Measurements from ENCODE around the gene MRGPRF. TPM values are rescaled to one million over a fixed set of nuclear protein-coding genes. Genes with fewer than 3 reads are reported as not detected.

Gene MRGPRF
- total RNA-seq, 1 experiment from 2014 or later, result 0.76 TPM

DNA sequence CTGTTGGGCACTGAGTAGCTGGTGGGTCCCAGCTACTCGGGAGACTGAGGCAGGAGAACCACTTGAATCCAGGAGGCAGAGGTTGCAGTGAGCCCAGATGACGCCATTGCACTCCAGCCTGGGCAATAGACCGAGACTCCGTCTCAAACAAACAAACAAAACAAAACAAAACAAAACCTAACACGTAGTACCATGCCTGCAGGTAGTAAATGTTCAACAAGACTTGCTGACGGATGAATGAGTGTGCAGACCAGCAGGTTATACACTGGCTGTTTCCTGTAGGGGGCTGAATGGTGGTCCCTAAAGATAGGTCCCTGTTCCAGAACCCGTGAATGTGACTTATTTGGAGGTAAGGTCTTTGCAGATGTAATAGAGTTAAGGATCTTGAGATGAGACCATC is 19.5 kb downstream of the MRGPRF start:
- no peaks in the 10 kb centered on the region for H3K27me3 ChIP-seq (ENCODE audit: insufficient read depth, low read length)
- no peaks in the 10 kb centered on the region for H3K36me3 ChIP-seq (ENCODE audit: control insufficient read depth in 1 of 2, insufficient read depth in 2 of 2, low read length in 2 of 2)
- CTCF ChIA-PET, result no interaction called here

DNA sequence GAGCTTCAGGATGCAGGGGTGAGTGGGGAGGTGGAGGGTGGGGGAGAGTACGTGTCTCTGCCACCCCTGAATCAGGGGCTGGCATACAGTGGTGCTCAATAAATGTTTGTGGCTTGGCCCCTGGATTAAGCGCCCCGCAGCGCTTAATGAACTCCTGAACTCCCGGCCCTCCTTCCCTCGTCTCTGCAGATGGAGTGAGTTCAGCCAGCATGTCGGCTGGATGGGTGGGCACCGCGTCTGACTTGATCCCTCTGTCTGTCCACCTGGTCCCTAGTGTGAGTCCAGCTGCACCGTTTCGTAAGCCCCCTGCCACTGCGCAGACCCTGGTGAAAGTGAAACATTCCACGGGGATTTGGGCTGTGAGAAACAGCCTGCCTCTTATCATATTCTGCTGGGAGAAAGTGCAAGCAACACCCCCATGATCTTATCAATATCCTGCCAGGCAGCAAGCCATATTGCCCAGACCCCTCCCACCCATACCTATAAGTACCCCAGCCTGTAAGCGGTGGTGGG is 20.2 kb downstream of the MRGPRF start:
- H3K79me2 ChIP-seq (ENCODE audit: insufficient read depth, low read length), result no peaks in the 10 kb centered on the region
- ChIA-PET POLR2A (no interaction called here), CTCF (no interaction called here), RAD21 (ENCODE audit: low non-redundant PET in 1 of 2, low total read pairs in 2 of 2, uncharacterized antibody in 2 of 2, unreplicated experiment in 2 of 2) (no interaction called here)
- no peaks in the 10 kb centered on the region for H4K20me1 ChIP-seq (ENCODE audit: insufficient read depth)
- intact Hi-C loops (cut with micrococcal nuclease), result no loop called here
- no peak overlapping the region for H2AFZ ChIP-seq (ENCODE audit: low read depth, low read length, poor library complexity, severe bottlenecking)
- no peak for ATAC-seq
- H3K9ac ChIP-seq (ENCODE audit: low read length), result no peak overlapping the region
- H3K4me1 ChIP-seq (ENCODE audit: control insufficient read depth in 1 of 2, insufficient read depth in 2 of 2, low read length in 2 of 2), result no peaks in the 10 kb centered on the region
- no peak for TF ChIP-seq FOSL1 (IDR thresholded peaks at IDR 0.05; ENCODE audit: low read depth)
- TF ChIP-seq POLR2AphosphoS5 (IDR thresholded peaks at IDR 0.05; ENCODE audit: low read depth, low read length), result no peak
- TF ChIP-seq, protein P1, sequence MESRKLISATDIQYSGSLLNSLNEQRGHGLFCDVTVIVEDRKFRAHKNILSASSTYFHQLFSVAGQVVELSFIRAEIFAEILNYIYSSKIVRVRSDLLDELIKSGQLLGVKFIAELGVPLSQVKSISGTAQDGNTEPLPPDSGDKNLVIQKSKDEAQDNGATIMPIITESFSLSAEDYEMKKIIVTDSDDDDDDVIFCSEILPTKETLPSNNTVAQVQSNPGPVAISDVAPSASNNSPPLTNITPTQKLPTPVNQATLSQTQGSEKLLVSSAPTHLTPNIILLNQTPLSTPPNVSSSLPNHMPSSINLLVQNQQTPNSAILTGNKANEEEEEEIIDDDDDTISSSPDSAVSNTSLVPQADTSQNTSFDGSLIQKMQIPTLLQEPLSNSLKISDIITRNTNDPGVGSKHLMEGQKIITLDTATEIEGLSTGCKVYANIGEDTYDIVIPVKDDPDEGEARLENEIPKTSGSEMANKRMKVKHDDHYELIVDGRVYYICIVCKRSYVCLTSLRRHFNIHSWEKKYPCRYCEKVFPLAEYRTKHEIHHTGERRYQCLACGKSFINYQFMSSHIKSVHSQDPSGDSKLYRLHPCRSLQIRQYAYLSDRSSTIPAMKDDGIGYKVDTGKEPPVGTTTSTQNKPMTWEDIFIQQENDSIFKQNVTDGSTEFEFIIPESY (IDR thresholded peaks at IDR 0.05; ENCODE audit: extremely low read depth, insufficient replicate concordance, low read length), result no peak
- no peak for TF ChIP-seq ATF3 (IDR thresholded peaks at IDR 0.05)
- TF ChIP-seq CEBPB (IDR thresholded peaks at IDR 0.05; ENCODE audit: low read depth), result no peak
- no peak for TF ChIP-seq EZH2phosphoT487 (IDR thresholded peaks at IDR 0.05; ENCODE audit: borderline replicate concordance)
- TF ChIP-seq JUND (IDR thresholded peaks at IDR 0.05), result no peak
- TF ChIP-seq, protein P2, sequence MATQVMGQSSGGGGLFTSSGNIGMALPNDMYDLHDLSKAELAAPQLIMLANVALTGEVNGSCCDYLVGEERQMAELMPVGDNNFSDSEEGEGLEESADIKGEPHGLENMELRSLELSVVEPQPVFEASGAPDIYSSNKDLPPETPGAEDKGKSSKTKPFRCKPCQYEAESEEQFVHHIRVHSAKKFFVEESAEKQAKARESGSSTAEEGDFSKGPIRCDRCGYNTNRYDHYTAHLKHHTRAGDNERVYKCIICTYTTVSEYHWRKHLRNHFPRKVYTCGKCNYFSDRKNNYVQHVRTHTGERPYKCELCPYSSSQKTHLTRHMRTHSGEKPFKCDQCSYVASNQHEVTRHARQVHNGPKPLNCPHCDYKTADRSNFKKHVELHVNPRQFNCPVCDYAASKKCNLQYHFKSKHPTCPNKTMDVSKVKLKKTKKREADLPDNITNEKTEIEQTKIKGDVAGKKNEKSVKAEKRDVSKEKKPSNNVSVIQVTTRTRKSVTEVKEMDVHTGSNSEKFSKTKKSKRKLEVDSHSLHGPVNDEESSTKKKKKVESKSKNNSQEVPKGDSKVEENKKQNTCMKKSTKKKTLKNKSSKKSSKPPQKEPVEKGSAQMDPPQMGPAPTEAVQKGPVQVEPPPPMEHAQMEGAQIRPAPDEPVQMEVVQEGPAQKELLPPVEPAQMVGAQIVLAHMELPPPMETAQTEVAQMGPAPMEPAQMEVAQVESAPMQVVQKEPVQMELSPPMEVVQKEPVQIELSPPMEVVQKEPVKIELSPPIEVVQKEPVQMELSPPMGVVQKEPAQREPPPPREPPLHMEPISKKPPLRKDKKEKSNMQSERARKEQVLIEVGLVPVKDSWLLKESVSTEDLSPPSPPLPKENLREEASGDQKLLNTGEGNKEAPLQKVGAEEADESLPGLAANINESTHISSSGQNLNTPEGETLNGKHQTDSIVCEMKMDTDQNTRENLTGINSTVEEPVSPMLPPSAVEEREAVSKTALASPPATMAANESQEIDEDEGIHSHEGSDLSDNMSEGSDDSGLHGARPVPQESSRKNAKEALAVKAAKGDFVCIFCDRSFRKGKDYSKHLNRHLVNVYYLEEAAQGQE (IDR thresholded peaks at IDR 0.05; ENCODE audit: low read depth), result no peak
- no peak for TF ChIP-seq CBX3 (IDR thresholded peaks at IDR 0.05; ENCODE audit: low read depth)
- TF ChIP-seq YY1 (IDR thresholded peaks at IDR 0.05; ENCODE audit: extremely low read depth, insufficient replicate concordance, low read depth, low read length), result no peak
- no peaks in the 10 kb centered on the region for H3K27me3 ChIP-seq (ENCODE audit: insufficient read depth, low read length)
- H3K36me3 ChIP-seq (ENCODE audit: control insufficient read depth in 1 of 2, insufficient read depth in 2 of 2, low read length in 2 of 2), result no peaks in the 10 kb centered on the region
- no peak for DNase-seq (ENCODE audit: low read depth, low spot score)
- H3K4me2 ChIP-seq (ENCODE audit: low read length), result no peak overlapping the region
- no peak overlapping the region for H3K4me3 ChIP-seq (replicated peaks in 1 of 2; ENCODE audit: low read depth in 1 of 2, low read length in 2 of 2)
- BruUV-seq (replicated peaks), result no TSS peak
- no peaks in the 10 kb centered on the region for H3K9me3 ChIP-seq (ENCODE audit: control insufficient read depth in 1 of 2, insufficient read depth in 1 of 2, low read depth in 1 of 2, low read length in 2 of 2)
- H3K9me2 ChIP-seq (ENCODE audit: insufficient read depth), result no peaks in the 10 kb centered on the region
- H3K27ac ChIP-seq (ENCODE audit: low read depth, low read length), result no peak overlapping the region

More for the DNA sequence above, 19.5 kb downstream of the MRGPRF start:
- H3K27ac ChIP-seq (ENCODE audit: low read depth, low read length), result no peak overlapping the region
- ChIA-PET POLR2A (no interaction called here), RAD21 (ENCODE audit: low non-redundant PET in 1 of 2, low total read pairs in 2 of 2, uncharacterized antibody in 2 of 2, unreplicated experiment in 2 of 2) (no interaction called here)
- ATAC-seq (no peak), DNase-seq (ENCODE audit: low read depth, low spot score) (no peak)
- TF ChIP-seq SP1 (IDR thresholded peaks at IDR 0.05; ENCODE audit: low read depth) (no peak), CEBPB (IDR thresholded peaks at IDR 0.05; ENCODE audit: low read depth) (no peak), ATF3 (IDR thresholded peaks at IDR 0.05) (no peak), CBX3 (IDR thresholded peaks at IDR 0.05; ENCODE audit: low read depth) (no peak)
- no peaks in the 10 kb centered on the region for H3K79me2 ChIP-seq (ENCODE audit: insufficient read depth, low read length)
- H3K9me3 ChIP-seq (ENCODE audit: control insufficient read depth in 1 of 2, insufficient read depth in 1 of 2, low read depth in 1 of 2, low read length in 2 of 2), result no peaks in the 10 kb centered on the region
- intact Hi-C loops (cut with micrococcal nuclease), result no loop called here
- H4K20me1 ChIP-seq (ENCODE audit: insufficient read depth), result no peaks in the 10 kb centered on the region
- no peaks in the 10 kb centered on the region for H3K9me2 ChIP-seq (ENCODE audit: insufficient read depth)
- H3K4me2 ChIP-seq (ENCODE audit: low read length), result no peak overlapping the region
- H3K4me1 ChIP-seq (ENCODE audit: control insufficient read depth in 1 of 2, insufficient read depth in 2 of 2, low read length in 2 of 2), result no peaks in the 10 kb centered on the region
- BruUV-seq (replicated peaks), result no TSS peak
- H3K4me3 ChIP-seq (replicated peaks in 1 of 2; ENCODE audit: low read depth in 1 of 2, low read length in 2 of 2), result no peak overlapping the region
- no peak overlapping the region for H2AFZ ChIP-seq (ENCODE audit: low read depth, low read length, poor library complexity, severe bottlenecking)
- no peak overlapping the region for H3K9ac ChIP-seq (ENCODE audit: low read length)
